ENCODE measurements around the gene VSX2. TPM values are rescaled to one million over a fixed set of nuclear protein-coding genes. Genes with fewer than 3 reads are reported as not detected.

Gene VSX2
- total RNA-seq, 2 donors from 2014 or later = not detected

DNA sequence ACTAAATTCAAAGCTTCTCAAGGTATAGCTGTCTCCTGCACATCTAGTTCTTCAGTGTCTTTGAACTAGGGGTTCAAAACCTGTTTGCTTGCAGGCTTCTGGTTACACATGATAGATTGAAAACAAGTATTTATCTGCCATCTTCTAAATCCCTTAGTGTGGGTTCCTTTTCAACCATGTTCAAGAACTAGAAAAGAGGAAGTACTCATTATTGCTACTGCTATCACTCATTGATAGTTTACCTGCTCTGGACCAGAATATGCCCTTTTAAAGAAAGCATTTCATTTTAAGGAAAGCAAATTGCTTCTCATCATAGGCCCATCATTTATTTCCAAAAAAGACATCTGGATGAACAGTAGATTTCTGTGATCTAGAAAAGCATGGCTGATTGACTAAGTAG lies 37.1 kb upstream of the VSX2 start:
- Histone ChIP-seq H3K9me3 (no peaks in the 10 kb centered on the region), H3K27ac (no peak overlapping the region), H3K4me1 (no peaks in the 10 kb centered on the region), H3K4me3 (no peak overlapping the region), H3K36me3 (peaks cover 10% of the 10 kb centered on the region), H3K27me3 (no peaks in the 10 kb centered on the region)
- no peak for DNase-seq (ENCODE audit: low spot score)
- TF ChIP-seq, protein P1, sequence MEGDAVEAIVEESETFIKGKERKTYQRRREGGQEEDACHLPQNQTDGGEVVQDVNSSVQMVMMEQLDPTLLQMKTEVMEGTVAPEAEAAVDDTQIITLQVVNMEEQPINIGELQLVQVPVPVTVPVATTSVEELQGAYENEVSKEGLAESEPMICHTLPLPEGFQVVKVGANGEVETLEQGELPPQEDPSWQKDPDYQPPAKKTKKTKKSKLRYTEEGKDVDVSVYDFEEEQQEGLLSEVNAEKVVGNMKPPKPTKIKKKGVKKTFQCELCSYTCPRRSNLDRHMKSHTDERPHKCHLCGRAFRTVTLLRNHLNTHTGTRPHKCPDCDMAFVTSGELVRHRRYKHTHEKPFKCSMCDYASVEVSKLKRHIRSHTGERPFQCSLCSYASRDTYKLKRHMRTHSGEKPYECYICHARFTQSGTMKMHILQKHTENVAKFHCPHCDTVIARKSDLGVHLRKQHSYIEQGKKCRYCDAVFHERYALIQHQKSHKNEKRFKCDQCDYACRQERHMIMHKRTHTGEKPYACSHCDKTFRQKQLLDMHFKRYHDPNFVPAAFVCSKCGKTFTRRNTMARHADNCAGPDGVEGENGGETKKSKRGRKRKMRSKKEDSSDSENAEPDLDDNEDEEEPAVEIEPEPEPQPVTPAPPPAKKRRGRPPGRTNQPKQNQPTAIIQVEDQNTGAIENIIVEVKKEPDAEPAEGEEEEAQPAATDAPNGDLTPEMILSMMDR (IDR thresholded peaks at IDR 0.05) = no peak

DNA sequence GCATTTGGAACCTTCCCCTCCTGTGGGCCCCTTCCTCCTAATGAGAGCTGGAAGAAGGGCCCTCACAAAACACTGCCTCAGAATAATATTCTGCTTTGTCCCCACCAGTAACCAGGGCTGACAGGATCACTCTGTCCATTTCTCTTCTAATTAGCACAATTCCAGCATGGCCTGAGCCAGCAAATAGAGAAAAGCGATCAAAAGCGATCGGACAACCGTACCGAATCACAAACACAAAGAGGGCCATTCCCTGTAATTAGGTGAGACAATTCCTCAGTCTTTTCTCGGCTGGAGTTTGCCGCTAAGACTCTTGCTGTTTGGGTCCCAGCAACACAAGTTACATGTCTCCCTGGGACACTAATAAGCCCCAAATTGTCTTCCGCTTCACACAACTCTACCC lies 35.6 kb upstream of the VSX2 start:
- no peak overlapping the region for H3K4me3 ChIP-seq
- no peaks in the 10 kb centered on the region for H3K9me3 ChIP-seq
- H3K4me1 ChIP-seq = no peaks in the 10 kb centered on the region
- TF ChIP-seq, protein P1 (IDR thresholded peaks at IDR 0.05) = no peak
- no peak overlapping the region for H3K27ac ChIP-seq
- H3K27me3 ChIP-seq = no peaks in the 10 kb centered on the region
- DNase-seq (ENCODE audit: low spot score) = no peak
- peaks cover 10% of the 10 kb centered on the region for H3K36me3 ChIP-seq

DNA sequence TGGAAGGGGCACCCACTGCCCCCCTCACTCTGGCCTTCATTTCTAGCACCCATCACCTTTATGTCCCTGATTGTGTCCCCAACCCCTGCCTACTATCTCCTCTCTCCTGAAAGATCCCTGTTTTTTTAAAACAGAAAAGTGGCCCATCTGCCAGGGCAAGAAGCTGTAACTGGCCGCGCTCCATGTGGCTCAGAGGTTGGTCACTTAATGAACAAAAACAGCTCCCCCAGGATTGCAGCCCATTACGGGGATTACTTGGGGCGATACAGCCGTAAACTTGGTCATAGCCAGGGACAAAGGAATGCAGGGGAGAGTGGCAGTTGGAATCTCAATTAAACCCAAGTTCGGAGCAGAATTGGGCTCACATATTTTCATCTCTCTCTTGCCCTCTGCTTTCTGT lies 34.8 kb upstream of the VSX2 start:
- Histone ChIP-seq H3K27ac (no peak overlapping the region), H3K27me3 (no peaks in the 10 kb centered on the region), H3K4me1 (no peaks in the 10 kb centered on the region), H3K9me3 (no peaks in the 10 kb centered on the region), H3K4me3 (no peak overlapping the region), H3K36me3 (peaks cover 3% of the 10 kb centered on the region)
- TF ChIP-seq, protein P1 (IDR thresholded peaks at IDR 0.05) = no peak
- DNase-seq (ENCODE audit: low spot score) = no peak

DNA sequence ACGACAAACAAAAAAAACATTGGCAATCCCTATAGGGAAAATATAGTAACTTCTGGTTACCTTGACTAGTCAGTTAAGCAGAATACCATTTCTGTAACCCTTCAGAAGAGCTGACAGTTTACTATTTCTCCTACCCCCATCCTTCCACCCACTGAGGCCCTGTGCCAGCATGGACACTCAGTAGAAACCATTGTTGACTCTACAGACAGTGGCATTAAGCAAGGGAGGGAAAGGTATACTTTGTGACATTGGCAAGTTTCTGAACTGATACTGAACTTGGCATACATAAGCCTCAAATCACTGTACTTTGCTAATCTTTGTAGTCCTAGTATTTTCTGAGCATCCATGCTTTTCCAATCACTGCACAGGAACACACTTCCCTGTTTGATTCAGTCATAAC lies 33.4 kb upstream of the VSX2 start:
- Histone ChIP-seq H3K27me3 (no peaks in the 10 kb centered on the region), H3K9me3 (no peaks in the 10 kb centered on the region), H3K4me3 (no peak overlapping the region), H3K27ac (no peak overlapping the region), H3K36me3 (no peaks in the 10 kb centered on the region), H3K4me1 (no peaks in the 10 kb centered on the region)
- no peak for DNase-seq (ENCODE audit: low spot score)
- TF ChIP-seq, protein P1 (IDR thresholded peaks at IDR 0.05) = no peak

DNA sequence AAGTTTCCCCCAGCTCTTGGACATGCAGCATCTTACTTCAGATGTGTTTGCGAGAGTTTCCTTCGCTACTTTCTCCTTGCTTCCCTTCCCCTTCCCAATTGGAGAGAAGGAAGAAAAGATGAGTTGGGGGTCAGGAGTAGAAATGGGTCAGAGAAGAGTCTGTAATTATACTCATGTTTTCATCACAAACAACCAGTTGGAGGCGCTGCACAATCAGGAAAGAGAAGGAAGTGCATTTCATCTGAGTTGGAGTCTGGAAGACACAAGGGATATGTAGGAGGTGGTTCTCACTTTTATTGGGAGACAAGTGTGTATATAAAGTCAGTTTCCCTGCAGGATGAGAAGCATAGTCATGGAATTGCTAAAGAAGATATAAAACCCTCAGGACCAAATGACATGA lies 31.3 kb upstream of the VSX2 start:
- Histone ChIP-seq H3K36me3 (no peaks in the 10 kb centered on the region), H3K4me1 (no peaks in the 10 kb centered on the region), H3K27me3 (no peaks in the 10 kb centered on the region), H3K9me3 (no peaks in the 10 kb centered on the region), H3K27ac (no peak overlapping the region), H3K4me3 (no peak overlapping the region)
- TF ChIP-seq, protein P1 (IDR thresholded peaks at IDR 0.05) = no peak
- DNase-seq (ENCODE audit: low spot score) = no peak

DNA sequence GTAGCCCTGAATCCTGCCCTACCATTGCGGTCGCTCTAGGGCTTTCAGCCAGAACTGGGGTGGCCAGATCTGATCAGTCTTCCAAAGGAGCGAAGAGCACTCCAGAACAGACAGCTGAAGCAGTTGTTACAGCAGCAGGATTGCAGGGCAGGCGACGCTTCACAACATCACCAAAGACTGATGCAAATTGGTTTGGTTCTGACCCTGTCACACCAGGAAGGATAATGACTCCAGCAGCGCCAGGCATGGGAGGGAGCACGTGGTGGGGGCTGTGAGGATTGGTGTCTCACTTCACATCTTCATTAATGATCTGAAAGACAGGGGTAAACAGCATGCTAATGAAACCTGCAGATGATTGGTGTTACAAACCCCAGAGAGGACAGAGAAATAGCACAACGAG lies 30.6 kb upstream of the VSX2 start:
- Histone ChIP-seq H3K4me1 (no peaks in the 10 kb centered on the region), H3K27ac (no peak overlapping the region), H3K4me3 (no peak overlapping the region), H3K9me3 (no peaks in the 10 kb centered on the region), H3K36me3 (no peaks in the 10 kb centered on the region), H3K27me3 (no peaks in the 10 kb centered on the region)
- no peak for DNase-seq (ENCODE audit: low spot score)
- TF ChIP-seq, protein P1 (IDR thresholded peaks at IDR 0.05) = no peak

Data from right atrium auricular region (tissue), 2 donors.